ENCODE measurements around the gene GPR156.

The GPR156 gene

GRCh38 chr3:120174811-120175539, 110.0 kb downstream of the GPR156 start:
- TF ChIP-seq, protein P1, sequence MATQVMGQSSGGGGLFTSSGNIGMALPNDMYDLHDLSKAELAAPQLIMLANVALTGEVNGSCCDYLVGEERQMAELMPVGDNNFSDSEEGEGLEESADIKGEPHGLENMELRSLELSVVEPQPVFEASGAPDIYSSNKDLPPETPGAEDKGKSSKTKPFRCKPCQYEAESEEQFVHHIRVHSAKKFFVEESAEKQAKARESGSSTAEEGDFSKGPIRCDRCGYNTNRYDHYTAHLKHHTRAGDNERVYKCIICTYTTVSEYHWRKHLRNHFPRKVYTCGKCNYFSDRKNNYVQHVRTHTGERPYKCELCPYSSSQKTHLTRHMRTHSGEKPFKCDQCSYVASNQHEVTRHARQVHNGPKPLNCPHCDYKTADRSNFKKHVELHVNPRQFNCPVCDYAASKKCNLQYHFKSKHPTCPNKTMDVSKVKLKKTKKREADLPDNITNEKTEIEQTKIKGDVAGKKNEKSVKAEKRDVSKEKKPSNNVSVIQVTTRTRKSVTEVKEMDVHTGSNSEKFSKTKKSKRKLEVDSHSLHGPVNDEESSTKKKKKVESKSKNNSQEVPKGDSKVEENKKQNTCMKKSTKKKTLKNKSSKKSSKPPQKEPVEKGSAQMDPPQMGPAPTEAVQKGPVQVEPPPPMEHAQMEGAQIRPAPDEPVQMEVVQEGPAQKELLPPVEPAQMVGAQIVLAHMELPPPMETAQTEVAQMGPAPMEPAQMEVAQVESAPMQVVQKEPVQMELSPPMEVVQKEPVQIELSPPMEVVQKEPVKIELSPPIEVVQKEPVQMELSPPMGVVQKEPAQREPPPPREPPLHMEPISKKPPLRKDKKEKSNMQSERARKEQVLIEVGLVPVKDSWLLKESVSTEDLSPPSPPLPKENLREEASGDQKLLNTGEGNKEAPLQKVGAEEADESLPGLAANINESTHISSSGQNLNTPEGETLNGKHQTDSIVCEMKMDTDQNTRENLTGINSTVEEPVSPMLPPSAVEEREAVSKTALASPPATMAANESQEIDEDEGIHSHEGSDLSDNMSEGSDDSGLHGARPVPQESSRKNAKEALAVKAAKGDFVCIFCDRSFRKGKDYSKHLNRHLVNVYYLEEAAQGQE (IDR thresholded peaks at IDR 0.05; ENCODE audit: insufficient read depth in 1 of 2, low read depth in 2 of 2, low read length in 2 of 2), result no peak
- TF ChIP-seq TAF1 (IDR thresholded peaks at IDR 0.05; ENCODE audit: borderline replicate concordance, insufficient read depth, low read length) (no peak), FOXP2 (optimal IDR thresholded peaks at IDR 0.05; ENCODE audit: borderline replicate concordance, extremely low read depth, extremely low read length, insufficient read depth) (no peak), SIN3A (IDR thresholded peaks at IDR 0.05; ENCODE audit: borderline replicate concordance, insufficient read depth, low read length) (no peak), POLR2AphosphoS5 (IDR thresholded peaks at IDR 0.05; ENCODE audit: low read depth, low read length) (no peak)

DNA sequence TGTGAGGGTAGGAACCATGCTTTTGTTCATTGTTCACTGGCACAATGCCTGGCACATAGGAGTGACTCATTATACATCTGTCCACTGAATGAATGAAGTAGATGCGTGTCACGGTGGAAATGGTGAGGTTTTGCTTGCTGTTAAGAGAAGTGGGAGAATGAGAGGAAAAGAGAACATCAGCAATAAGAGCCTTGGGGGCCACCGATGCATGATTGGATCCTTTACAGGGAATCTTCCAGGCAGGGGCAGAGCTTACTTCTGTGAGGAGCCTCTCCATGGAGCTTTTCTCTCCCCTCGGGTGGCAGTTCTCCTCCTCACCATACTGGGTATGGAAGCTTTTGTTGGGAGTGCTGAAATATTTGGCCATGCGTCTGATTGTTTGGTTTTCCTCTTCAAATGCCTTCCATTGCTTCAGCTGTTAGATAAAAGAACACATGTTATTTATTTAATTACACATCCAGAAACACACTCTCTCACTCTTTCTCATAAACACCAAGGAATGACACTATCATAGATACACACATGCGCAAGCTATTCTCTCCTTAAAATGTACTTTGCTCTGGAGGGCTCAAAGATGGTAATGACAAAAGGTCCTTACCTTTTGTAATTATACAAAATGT, 111.9 kb downstream of the GPR156 start:
- TF ChIP-seq, protein P1 (IDR thresholded peaks at IDR 0.05; ENCODE audit: insufficient read depth in 1 of 2, low read depth in 2 of 2, low read length in 2 of 2), result no peak
- no peak for TF ChIP-seq POLR2AphosphoS5 (IDR thresholded peaks at IDR 0.05; ENCODE audit: low read depth, low read length)
- TF ChIP-seq TAF1 (IDR thresholded peaks at IDR 0.05; ENCODE audit: borderline replicate concordance, insufficient read depth, low read length), result no peak
- TF ChIP-seq FOXP2 (optimal IDR thresholded peaks at IDR 0.05; ENCODE audit: borderline replicate concordance, extremely low read depth, extremely low read length, insufficient read depth), result no peak
- no peak for TF ChIP-seq SIN3A (IDR thresholded peaks at IDR 0.05; ENCODE audit: borderline replicate concordance, insufficient read depth, low read length)

- TF ChIP-seq POLR2AphosphoS5 (IDR thresholded peaks at IDR 0.05; ENCODE audit: low read depth, low read length) (no peak), SIN3A (IDR thresholded peaks at IDR 0.05; ENCODE audit: borderline replicate concordance, insufficient read depth, low read length) (no peak), TAF1 (IDR thresholded peaks at IDR 0.05; ENCODE audit: borderline replicate concordance, insufficient read depth, low read length) (no peak), FOXP2 (optimal IDR thresholded peaks at IDR 0.05; ENCODE audit: borderline replicate concordance, extremely low read depth, extremely low read length, insufficient read depth) (no peak)
- TF ChIP-seq, protein P1 (IDR thresholded peaks at IDR 0.05; ENCODE audit: insufficient read depth in 1 of 2, low read depth in 2 of 2, low read length in 2 of 2), result no peak
Observed at GRCh38 chr3:120172070-120172469, 113.0 kb downstream of the GPR156 start.

DNA sequence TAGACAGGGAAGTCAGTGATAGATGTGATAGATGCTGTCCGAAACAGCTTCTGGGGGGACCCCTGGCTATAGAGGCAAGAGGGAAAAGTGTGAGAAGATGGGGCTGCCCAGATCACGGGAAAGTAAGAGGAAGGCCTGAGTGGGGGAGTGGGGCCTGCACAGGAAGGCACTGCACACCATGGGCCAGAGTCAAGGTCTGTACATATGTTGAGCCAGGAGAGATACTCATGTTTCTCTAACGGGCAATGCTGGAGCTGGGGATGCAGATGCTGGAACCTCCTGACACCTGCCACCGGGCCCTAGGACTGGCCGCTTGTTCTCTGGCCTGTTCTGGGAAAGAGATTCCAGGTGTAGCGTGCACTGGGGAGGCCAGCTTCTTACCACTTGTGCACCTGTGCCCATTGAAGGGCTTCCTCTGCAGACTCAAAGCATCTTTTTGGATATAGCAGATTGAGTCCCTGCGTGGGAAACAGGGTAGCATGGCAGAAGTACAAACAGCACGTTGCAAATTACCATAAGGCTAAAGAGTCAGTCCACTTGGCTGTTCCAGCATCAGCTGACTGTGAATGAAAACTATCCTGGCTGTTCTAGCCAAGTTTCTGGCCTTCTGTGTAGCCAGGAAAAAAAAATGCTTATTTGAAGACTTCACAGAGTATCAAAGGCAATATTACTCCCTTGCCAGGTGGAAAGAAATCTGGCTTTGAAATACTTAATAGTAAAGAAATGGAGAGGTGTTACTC, 113.7 kb downstream of the GPR156 start:
- no peak for TF ChIP-seq POLR2AphosphoS5 (IDR thresholded peaks at IDR 0.05; ENCODE audit: low read depth, low read length)

DNA sequence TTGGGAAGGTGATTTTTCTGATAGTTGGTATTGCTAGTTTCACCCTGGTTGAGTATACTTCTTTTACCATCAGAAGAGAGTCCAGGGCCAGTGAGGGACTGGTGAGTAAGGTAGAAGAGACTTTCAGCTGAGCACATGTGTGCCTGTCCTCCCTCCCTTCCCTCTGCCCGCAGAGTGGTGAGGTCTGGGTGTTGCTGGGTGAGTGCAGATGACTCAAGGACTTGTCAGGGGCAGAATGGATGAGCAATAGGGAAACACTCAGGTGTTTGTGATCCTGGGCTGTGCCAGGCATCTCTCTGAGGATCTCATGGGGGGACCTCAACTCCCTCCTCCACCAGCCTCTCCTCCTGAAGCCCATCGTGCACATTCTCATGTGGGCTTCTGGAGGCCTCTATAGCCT, 114.8 kb downstream of the GPR156 start:
- TF ChIP-seq TAF1 (IDR thresholded peaks at IDR 0.05; ENCODE audit: borderline replicate concordance, insufficient read depth, low read length) (no peak), FOXP2 (optimal IDR thresholded peaks at IDR 0.05; ENCODE audit: borderline replicate concordance, extremely low read depth, extremely low read length, insufficient read depth) (no peak), POLR2AphosphoS5 (IDR thresholded peaks at IDR 0.05; ENCODE audit: low read depth, low read length) (no peak), SIN3A (IDR thresholded peaks at IDR 0.05; ENCODE audit: borderline replicate concordance, insufficient read depth, low read length) (no peak)
- TF ChIP-seq, protein P1 (IDR thresholded peaks at IDR 0.05; ENCODE audit: insufficient read depth in 1 of 2, low read depth in 2 of 2, low read length in 2 of 2), result no peak
